ENCODE measurements around the gene INTS11.
A peak's percentile ranks its signal among the peaks of the same experiment; 100 is the strongest.

Gene INTS11

DNA sequence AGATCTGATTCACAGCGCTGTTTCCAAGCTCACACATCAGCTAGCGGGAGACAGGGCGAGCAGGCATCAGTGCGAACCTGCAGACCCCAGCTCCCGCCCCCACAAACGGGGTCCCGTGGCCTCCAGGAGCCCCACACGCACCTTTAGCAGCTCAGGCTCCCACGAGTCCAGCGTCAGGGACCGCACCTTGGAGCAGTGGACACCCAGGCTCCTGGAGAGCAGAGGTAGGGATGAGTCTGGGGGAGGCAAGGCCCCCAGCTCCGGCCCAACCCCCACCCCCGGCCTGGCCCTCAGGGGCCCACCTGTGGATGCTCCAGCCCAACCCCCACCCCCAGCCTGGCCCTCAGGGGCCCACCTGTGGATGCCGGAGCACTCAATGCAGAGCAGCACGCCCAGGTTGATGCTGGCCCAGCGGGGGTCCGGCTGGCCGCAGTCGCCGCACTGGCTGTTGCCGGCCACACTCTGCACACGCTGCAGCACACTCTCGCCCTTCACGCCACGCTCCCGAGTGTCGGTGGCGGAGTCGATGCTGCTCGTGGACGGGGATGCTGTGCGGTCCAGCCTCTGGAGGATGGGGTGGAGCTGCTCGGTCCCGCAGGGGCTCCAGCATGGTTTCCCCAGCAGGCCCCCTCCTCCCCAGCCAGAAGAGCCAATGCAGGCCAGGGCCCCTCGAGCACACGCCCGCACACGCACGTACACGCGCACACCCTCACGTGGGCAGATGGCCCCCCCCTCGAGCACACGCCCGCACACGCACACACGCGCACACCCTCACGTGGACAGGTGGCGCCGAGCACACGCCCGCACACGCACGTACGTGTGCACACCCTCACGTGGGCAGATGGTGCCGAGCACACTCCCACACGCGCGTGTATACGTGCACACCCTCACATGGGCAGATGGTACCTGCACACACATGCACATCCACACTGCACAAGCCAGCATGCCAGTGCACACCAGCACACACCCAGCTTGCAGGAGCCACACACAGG is 28.1 kb downstream of the INTS11 start:
- no peak for DNase-seq

DNA sequence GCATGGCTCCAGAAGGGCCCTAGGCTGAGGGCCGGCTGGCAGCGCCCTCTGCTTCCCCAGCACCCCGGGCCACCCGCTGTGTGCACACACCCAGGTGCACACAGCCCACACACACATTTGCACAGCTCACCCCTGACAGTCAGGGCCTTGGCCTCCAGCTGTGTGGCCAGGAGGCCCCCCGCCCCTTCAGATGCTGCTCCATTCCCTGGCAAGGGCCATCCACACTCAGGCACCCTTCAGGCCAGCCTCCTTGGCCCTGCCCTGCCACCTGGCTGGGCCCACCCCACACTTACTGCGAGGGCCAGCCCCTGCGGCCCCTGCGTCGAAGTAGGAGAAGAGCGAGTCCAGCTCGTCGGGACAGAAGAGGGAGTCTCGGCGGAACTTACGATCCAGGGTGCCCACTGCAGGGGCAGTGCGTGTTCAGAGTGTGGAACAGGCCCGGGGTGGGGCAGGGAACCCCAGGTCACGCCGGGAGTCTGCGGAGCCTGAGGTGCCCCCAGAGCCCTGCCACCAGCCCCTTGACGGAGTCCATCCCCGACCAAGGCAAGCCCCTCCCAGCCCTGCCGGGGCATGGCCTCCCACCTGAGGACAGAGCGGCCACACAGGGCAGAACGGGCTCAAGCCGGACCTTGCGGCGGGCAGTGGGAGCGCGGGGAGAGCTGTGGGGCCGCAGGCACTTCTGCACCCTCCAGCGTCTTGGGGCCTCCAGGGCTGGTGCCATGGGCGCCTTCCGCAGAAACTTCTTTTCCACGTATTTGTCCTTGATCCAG is 29.1 kb downstream of the INTS11 start:
- no peak for DNase-seq

GRCh38 chr1:1294250-1294890 is 30.1 kb downstream of the INTS11 start:
- no peak for DNase-seq

DNA sequence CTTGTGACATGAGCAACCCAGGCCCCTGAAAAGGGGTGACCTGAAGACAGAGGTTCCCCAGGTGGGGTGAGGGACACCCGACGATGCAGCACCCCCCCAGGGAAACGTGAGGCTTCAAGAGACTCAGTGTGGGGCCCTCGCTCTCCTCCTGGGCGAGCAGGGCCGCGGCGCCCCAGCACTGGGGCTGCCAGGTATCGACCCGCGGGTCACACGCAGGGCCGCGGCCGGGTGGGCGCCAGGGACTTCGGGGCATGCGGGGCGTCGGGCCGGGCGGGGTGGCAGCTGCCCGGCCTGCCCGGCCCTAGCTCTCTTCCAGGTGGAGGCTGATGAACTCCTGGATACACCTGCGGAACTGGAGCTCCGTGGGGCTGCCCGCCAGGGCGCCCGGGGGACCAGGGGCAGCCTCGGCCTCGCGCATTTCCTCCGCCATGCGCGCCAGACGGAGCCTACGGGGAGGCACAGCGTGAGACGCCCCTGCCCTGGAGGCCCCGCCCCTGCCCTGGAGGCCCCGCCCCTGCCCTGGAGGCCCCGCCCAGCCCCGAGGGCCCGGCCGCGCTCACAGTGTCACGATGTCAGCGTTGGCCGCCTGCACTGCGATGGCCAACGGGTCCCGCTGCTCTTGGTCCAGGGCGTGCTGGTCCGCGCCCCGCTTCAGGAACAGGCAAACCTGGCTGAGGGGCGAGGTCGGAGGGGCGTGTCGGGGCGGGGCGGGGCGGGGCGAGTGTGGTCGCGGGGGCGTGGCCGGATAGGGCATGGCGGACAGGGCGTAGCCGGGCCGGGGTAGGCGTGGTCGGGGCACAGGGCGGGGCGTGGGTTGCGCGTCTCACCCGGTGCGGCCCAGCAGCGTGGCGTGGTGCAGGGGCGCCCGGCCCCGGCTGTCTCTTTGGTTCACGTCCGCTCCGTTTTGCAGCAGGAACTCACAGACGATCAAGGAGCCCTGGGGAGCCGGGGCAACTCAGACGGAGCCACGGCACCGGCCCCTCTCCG is 30.9 kb downstream of the INTS11 start:
- no peak for DNase-seq

DNA sequence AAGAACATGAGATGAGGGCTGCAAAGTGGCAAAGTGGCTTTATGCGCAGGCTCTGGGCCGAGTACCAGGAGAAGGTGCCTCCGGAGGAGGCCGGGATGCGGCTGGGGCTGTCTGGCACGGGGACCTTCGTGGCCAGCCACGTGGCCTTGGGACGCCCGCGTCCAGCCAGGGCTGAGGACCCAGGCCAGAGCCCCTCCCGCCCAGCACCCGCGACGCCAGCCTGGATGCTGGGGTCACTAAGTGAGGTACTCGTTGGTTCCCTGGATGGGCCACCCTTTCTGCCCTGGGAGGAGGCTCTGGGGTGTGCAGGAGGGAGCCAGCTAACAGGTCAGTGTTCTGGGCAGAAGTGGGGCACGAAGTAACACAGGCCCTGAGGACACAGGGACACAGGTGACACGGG is 31.6 kb downstream of the INTS11 start:
- DNase-seq, result no peak

DNA sequence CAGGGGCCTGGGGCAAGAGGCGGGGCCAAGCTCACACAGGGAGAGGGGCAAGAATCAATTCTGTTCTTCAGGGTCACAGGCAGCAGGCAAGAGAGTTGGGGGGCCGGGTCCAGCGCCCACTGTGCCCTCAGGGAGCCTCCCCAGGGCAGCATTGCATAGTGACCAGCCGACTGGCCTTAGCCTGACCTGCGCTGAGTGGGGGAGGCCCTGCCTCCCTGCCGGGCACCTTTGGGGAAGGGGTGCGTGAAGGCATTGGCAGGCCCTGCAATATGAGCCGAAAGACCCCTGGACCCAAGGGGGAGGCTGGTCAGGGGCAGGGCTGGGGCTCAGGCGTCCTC is 32.0 kb downstream of the INTS11 start:
- DNase-seq, result no peak

DNA sequence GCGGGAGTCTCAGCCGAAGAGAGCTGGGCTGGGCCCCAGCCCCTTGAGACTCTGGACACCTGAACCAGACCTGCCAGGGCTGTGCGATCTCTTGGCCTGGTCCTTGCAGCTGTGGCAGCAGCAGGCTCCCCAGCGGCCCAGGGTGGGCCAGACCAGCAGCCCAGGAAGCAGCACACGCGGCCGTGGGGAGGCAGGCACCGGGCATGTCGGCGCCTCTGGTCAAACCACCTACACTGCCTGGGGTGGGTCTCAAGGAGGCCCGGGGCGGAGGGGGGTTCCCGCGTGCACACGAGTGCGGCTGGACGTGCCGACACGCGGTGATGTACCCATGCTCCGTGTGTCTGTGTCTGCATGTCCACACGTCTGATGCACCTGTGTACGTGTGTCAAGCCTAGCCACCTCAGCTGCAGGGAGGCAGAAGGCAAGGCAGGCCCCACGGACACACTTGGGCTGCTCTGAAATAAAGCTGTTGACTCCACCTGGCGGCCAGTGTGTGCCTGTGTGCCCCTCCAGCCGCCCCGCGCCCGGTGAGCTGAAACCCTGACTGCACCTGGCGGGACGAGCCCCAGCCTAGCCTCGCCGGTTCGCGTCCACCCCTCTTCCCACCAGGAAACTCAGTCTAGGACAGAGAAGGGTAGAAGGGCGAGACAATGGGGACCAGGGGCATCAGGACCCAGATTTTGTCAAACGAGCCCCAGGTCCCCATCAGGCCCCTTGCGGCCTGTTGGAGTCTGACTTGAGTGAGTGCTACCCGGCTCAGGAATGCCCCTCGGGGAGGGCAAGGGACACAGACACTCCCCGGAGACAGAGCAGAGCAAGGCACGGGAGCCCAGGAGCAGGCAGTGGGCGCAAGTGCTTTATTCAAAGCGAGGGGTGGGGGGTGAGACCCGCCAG is 32.7 kb downstream of the INTS11 start:
- DNase-seq, result no peak

DNA sequence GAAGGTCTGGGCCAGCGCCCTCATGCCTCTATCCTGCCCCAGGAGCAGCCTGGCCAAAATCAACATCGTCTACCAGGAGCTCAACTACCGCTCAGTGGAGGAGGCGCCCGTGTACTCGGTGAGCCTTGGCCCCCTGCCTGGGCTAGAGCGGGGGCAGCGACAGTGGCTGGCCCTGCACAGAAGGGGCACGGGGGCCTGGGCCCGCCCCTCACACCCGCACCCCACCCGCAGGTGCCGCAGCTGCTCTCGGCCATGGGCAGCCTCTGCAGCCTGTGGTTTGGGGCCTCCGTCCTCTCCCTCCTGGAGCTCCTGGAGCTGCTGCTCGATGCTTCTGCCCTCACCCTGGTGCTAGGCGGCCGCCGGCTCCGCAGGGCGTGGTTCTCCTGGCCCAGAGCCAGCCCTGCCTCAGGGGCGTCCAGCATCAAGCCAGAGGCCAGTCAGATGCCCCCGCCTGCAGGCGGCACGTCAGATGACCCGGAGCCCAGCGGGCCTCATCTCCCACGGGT is 33.4 kb downstream of the INTS11 start:
- no peak for DNase-seq

GRCh38 chr1:1290238-1290731 is 34.2 kb downstream of the INTS11 start:
- peak; percentile 27 for DNase-seq

DNA sequence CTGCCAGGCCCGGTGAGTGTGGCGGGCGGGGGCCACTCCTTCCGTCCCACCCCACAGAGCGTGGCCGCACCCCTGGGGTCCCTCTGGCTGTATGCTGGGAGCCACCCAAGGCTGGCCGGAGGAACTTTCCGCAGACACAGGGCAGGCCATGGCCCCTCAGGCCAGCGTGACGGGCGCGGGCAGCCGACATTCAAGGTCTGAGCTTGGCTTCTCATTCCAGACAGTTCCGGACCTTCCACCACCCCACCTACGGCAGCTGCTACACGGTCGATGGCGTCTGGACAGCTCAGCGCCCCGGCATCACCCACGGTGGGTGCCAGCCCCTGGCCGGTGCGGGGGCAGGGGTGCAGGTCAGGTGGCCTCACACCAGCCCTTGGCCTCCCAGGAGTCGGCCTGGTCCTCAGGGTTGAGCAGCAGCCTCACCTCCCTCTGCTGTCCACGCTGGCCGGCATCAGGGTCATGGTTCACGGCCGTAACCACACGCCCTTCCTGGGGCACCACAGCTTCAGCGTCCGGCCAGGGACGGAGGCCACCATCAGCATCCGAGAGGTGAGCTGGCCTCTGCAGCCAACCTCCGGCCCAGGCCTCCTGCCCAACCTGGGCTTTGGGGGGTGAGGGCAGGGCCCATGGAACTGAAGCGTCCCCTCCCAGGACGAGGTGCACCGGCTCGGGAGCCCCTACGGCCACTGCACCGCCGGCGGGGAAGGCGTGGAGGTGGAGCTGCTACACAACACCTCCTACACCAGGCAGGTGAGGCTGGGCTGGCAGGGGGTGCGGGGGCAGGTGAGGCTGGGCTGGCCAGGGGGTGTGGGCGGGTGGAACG is 37.0 kb downstream of the INTS11 start:
- DNase-seq, result no peak

DNA sequence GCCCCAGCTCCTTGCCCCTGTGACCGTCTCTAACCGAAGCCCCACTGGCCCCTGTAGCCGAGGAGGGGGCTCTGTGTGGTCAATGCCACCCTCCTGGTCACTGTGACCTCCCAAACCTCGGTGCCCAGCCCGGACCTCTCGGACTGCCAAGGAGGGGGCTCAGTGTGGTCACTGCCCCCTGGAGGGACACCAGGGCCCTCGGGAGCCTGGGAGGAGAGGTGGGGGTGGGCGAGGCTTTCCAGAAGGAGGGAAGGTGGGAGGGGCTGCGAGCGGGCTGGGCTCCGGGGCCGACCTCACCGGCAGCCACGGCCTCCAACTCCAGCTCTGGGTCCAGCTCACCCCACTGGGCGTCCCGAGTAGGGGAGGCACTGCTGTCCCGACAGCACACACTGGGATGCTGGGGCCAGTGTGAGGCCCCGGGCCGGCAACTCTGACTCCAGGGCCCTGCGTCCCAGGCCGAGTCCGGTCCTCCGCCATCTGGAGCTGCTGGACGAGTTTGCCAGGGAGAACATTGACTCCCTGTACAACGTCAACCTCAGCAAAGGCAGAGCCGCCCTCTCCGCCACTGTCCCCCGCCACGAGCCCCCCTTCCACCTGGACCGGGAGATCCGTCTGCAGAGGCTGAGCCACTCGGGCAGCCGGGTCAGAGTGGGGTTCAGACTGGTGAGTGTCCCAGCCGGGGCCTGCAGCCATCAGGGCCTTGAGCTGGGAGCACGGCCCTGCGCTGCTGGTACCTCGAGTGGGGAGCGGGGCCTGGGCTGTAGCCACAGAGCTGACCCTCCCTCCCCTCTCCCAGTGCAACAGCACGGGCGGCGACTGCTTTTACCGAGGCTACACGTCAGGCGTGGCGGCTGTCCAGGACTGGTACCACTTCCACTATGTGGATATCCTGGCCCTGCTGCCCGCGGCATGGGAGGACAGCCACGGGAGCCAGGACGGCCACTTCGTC is 37.9 kb downstream of the INTS11 start:
- no peak for DNase-seq

GRCh38 chr1:1285611-1286311 is 38.7 kb downstream of the INTS11 start:
- DNase-seq, result no peak

DNA sequence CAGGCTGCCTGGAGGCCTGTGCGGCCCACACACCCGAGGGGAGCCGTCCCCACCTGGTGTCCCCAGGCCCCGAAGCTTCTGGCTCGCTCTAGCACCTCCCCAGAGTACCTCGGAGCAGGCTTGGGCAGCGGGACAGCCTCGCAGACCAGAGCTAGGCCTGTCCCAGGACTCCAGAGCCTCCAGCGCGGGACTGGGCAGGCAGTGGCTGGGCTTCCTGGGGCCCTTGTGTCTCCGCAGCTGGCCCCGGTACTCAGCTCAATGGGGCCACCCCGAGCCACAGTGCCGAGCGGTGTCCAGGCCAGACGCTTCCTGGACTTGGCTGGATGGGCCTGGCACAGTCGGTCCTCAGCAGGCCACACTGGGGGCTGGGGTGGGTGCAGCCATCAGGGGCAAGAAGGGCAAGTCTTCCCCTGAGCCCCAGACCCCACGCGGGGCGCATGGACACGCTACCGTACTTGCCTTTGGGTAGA is 39.3 kb downstream of the INTS11 start:
- no peak for DNase-seq

GRCh38 chr1:1284221-1285101 is 40.0 kb downstream of the INTS11 start:
- DNase-seq, result no peak

GRCh38 chr1:1283821-1284220 is 40.6 kb downstream of the INTS11 start:
- no peak for DNase-seq

DNA sequence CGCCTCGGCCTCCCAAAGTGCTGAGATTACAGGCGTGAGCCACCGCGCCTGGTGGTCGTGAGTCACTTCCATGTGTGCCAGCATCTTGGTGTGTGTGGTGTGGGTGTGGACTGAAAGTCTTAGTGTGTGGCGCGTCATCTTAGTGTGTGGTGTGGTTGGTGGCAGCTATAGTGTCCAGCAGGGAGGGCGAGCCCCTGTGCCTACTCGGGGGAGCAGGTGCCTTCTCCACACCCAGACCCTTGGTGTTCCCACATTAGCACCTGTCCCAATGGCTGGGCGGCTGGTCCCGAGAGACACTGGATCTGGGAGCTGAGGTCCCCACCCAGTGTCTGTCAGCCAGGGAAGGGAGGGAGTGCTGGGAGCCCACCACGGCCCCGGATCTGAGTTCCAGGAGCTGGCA is 41.5 kb downstream of the INTS11 start:
- DNase-seq, result no peak
